Activated effector memory CD4-positive, alpha-beta T cell treated with Interleukin-2 at 50 U/mL for 16 hours (primary cell): Measurements from ENCODE around the gene FGFR4.

Source experiments
- DNase-seq: peaks from one replicate; pipeline ENCODE4 v3.0.0-alpha.2; 2020

The FGFR4 gene

DNA sequence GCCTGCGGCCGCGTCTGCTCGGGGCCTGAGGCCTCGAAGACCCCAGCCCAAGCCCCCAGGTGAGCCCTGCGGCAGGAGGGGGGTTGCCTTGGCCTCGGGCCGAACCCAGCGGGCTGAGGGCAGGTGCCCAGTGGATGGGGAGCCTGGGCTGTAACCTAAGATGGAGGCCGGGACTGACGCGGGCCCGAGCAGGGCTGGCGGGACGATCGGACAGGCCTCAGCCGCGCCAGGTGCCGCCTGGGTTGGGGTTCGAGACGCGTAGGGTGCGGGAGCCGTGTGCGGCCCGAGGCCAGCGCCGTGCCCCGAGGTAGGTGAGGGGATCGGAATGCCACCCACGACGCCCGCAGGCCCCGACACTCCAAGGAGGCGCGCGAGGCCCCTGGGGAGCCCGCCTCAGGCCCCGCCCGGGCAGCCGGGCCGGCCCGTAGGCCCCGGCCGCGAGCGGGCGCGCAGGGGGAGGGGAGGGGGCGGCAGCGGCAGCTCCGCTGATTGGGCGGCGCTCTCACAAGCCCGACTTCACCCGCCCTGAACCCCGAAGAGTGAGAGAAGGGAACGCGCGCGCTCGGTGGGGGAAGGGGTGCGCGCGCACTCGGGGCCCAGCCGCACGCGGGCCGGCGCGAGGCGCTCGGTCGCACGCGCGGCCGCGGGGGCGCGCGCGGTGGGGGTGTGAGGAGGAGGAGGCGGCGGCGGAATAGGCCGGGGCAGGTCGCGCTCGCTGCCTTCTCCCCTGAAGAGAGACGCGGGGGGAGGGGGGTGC lies 46.6 kb downstream of the FGFR4 start, which contains the start of gene NSD1:
Gene NSD1 (plus strand): TSS at position 678 of the 757 bp plus-strand sequence. CDS start 1,331 bp downstream, outside the sequence.
- DNase-seq: peak; percentile 89

DNA sequence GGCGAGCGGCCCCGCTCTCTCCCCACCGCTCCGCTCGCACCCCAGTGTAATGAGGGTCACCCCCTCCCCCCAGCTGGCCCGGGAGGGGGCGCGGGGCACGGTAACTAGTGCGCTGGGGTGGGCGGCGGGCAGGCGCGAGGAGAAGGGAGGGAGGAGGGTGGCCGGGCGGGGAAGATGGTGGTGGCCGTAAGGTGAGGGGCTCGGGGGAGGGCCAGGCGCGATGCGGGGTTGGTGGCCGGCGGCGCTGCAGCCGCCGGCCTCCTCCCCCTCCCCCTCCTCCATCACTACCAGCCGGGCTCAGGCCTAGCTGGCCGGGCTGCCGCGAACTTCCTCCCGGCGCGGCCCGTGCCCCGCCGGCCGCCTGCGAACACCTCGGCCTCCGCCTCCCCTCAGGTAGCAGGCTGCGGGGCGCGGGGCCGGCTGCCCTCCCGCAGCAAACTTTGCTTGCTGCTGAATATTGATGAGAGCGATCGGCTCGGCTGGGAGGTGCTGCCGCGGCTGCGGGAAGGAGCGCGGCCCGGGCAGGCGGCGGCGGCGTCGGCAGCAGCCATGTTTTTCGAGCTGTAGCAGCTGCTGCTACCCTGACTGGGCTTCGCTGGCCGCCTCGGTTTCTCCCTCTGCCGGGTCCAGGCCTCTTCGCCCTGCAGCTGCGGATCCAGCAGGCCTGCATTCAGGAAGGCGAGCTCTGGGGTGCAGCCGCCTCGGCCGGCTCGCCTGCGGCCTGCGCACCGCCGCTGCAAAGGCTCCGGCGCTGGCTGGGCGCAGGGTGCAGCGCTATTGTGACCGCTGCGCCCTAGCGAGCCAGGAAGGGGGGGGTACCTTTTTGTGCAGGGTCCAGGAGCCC lies 47.4 kb downstream of the FGFR4 start:
- peak; percentile 51 for DNase-seq

DNA sequence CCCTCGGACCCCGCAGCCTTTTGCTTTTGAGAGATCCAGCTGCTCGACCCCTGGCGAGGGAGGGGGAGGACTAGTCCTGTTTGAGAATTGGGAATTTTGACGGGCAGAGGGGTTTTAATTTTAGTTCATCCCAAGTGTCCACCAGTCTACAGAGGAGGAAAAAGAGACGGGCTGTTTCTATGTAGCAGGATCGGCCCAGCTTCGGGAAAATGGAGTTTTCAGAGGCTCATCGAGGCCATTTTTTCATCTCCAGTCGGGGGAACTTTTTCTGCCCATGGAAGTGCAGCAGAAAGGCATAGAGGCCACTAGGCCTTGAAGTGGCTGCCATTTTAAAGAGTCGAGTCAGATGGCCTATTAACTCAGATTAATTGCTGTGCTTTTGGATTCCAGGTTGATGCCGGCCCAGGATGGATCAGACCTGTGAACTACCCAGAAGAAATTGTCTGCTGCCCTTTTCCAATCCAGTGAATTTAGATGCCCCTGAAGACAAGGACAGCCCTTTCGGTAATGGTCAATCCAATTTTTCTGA lies 48.0 kb downstream of the FGFR4 start:
- DNase-seq: no peak

DNA sequence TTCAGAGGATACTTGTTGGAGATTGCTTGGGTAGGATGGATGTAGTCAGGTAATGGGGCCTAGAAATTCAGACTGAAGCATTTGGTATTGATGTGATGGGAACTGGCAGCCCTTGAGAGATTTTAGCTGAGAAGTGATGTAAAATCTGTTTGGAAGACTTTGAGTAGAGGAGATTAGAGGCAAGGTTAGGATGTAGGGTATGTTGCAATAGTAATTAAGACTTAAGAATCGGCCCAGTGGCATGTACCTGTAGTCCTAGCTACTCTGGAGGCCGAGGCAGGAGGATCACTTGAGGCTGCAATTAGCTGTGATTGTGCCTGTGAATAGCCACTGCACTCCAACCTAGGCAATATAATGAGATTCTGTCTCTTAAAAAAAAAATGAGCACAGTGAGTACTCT lies 53.6 kb downstream of the FGFR4 start:
- no peak for DNase-seq

DNA sequence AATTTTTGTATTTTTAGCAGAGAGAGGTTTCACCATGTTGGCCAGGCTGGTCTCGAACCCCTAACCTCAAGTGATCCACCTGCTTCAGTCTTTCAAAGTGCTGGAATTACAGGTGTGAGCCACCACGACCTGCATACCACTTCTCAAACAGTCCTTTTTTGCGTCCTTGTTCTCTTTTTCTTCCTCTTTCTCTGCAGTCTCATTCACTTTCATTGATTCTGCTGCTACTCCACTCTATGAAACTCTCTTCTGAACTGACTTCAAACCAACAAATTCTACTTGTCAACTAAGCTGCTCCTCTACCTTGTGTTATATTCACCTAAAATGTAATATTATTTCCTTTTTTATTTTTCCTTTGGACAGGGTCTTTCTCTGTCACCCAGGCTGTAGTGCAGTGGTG lies 54.8 kb downstream of the FGFR4 start:
- DNase-seq: no peak

DNA sequence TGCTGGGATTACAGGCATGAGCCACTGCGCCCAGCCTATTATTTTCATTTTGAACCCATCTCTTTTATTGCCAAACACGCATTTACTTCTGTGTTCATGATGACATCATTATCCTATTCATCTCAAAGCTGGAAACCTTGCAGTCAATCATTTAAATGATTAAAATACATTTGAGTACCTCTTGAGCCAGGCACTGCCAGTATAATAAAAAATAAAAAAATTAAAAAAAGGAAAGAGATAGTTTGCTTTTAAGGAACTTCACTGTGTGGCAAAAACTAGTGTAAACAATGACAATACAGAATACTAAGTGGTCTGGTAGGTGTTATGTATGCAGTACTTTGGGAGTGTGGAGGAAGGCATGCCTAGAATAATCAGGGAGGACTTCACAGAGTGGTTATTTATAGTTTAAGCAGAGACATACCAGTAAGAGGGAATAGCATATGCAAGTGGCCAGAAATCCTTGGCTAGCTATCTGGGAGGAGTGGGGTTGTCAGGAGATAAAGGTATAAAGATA lies 55.4 kb downstream of the FGFR4 start:
- DNase-seq: no peak

DNA sequence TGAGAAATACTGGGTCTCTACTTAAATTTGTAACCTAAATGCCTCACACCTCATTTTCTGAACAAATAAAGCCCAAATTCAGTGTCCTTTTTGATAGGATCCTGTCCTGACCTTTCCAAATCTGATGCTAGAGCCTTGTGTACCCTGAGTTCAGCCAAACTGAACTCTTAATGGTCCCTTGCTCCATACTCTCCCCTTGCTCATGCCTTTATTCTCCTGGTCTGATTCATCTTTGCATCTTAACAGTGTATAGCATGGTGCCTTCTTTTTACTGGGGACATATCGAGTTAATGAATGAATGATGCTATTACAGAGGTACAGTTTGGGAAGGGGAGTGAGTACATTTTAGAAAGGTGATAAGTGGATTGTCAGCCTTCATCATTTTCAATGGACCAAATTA lies 56.1 kb downstream of the FGFR4 start:
- no peak for DNase-seq

DNA sequence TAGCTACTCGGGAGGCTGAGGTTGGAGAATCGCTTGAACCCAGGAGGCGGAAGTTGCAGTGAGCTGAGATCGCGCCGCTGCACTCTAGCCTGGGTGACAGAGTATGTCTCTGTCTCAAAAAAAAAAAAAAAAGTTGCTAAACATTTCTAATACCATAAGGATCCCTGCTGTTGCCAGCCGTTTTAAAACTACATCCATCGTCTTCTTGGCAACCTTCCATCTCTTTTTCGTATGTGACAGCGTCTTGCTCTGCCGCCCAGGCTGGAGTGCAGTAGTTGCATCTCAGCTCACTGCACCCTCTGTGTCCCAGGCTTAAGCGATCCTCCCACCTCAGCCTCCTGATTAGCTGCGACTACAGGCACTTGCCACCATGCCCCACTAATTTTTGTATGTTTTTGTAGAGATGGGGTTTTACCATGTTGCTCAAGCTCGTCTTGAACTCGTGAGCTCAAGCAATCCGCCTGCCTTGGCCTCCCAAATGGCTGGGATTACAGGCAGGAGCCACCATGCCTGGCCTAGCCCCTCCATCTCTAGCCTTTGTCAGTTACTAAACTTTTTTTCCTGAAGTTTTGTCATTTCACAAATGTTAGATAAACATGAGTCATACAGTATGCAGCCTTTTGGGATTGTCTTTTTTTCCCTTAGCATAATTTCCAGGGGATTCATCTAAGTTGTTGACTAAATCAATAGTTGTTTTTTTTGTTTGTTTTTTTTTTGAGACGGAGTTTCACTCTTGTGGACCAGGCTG lies 60.4 kb downstream of the FGFR4 start:
- DNase-seq: no peak
